ENCODE data around the gene MRPS27.

DNA sequence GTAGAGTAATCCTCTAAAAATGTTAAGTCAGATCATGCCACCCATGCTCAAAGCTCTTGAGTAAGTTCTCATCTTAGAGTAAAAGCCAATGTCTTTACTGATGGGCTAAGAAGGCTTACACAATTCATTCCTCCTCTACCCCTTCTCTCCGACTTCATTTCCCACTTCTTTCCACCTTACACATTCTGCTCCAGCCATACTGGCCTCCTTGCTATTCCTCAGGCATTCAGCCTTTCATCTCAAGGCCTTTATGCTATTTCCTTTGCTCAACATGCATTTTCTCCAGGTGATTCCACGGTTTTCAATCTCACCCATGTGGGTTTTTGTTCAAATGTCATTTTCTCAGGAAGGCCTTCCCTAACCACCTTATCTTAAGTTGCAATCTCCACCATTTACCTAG, 107.9 kb downstream of the MRPS27 start:
- TF ChIP-seq CTCF (IDR thresholded peaks at IDR 0.05) (no peak), POLR2A (IDR thresholded peaks at IDR 0.05) (no peak)
